CD4-positive, alpha-beta T cell treated with Interleukin-2 at 100 ng/mL for 4 hours (primary cell): ENCODE measurements around the gene LMAN2.
"Not testable (repeated sequence)": the region's sequence is repeated elsewhere in the genome, so short reads cannot be mapped to it uniquely, and the experiment has no call there.

ENCODE experiments used
- DNase-seq: peaks from one replicate; pipeline ENCODE4 v3.0.0-alpha.2; 2020; ENCODE audit warnings: low spot score

The LMAN2 gene

GRCh38 chr5:177346820-177347219 lies 4.6 kb downstream of the LMAN2 start:
- no peak for DNase-seq

DNA sequence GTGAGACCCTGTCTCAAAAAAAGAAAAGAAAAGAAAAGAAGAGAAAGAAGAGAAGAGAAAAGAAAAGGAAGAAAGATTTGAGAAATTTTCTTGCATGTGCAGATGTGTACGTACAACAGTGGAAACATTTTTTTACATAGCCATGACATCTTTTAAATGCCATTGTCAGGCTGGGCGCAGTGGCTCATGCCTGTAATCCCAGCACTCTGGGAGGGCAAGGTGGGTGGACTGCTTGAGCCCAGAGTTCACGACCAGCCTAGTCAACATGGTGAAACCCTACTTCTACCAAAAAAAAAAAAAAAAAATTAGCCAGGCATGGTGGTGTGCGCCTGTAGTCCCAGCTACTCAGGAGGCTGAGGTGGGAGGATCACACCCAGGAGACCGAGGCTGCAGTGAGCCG lies 6.6 kb downstream of the LMAN2 start:
- no peak for DNase-seq

DNA sequence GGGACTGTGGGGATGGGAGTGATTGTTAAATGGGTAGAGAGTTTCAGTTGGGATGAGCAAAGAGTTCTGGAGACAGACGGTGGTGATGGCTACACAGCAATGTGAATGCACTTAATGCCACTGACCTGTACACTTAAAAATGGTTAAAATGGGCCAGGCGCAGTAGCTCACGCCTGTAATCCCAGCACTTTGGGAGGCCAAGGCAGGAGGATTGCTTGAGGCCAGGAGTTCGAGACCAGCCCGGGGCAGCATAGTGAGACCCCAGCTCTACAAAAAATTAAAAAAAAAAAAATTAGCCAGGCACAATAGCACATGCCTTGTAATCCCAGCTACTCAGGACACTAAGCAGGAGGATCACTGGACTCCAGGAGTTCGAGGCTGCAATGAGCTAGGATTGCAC lies 7.7 kb downstream of the LMAN2 start:
- no peak for DNase-seq

- not testable (repeated sequence) for DNase-seq
Measured at GRCh38 chr5:177343000-177343399, 8.5 kb downstream of the LMAN2 start.

DNA sequence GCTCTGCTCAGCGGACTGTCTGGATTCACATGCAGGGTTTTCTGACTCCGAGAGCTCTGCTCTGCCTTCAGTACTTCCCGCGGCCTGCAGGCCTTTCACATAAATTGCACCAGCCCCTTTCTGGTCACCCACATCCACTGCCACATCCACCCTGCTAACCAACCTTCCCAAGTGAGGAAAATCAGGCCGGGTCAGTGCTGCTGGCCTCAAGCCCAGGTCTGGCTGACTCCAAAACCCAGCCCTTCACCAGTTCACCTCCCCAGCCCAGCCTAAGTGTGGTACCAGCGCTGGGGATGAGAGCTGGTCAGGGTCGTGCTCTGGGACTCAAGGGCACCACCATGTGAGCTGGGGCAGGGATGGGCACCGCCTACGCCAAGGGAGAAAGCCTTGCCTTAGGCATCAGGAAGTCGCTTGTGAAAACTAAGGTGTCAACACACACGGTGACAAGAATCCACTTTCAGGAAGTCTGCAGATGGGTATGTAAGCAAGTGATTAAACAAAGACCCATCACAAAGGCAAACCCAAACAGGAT lies 12.3 kb downstream of the LMAN2 start:
- no peak for DNase-seq

DNA sequence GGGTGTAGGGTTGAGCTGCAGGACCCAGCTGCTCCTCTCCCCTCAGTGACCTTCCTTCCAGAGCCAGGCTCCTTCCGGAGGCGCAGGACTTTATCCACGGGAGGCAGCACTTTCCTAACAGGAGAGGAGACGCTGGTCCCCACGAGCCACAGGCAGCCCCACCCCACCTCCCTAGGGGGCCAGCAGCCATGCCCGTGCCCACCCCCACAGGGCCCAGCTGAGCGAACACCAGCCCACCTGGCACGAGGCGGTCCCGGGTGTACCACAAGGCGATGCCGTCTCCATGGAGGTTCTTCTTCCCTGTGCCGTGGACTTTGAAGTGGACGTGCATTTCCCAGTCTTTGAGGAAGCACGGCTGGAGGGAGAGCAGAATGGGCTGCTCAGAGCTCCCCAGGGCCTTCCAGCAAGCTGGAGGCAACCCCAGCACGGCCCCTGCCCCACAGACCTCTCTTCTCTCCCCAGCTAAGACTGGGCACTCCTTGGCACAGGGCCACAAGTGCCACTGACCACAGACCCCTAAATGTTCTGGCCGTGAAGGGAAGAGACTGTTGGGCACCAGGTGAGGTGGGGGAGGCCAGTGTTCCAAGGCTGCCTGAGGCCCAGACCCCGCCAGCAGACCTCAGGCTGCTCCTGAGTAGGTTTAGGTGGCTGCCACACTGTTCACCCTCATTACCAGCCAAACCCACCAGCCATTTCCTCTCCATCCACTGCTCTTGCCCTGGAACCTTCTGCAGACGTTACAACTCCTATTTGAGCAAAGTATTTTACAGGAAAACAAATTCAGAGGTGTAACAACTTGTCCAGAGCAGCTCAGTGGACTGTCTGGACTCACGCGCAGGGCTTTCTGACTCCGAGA lies 13.0 kb downstream of the LMAN2 start:
- DNase-seq: no peak

DNA sequence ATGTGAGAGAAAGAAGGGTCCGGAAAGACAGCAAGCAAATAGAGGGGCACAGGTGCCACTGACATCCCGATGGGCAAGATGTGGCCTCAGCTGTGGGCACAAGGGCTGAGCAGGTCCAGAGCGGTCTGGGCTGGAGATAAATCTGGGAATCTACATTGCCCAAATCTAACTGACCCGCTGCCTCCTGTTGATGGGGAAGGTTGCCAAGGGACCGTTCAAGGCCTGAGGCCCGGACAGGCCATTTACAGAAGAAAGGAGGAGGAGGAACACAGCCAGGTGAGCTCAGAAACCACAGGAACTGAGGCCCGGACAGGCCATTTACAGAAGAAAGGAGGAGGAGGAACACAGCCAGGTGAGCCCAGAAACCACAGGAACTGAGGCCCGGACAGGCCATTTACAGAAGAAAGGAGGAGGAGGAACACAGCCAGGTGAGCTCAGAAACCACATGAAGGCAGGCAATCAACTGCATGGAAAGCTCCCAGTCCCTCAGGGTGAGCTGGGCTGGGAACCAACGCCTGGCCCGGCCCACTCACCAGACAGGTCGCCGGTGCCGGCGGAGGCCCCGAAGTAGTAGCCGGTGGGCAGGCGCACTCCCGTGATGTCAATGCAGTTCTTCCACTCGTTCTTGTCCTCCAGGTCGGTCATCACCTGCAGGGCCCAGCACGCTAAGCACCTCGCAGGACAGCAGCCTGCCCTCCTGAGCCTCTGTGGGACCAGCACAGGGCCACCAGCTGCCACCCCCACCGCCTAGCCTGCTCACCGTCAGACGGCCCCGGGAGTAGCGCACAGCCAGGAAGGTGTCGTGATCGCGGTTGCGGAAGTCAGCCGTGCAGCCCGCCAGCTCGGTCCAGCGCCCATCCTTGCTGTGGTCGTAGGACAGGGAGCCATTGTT lies 14.6 kb downstream of the LMAN2 start:
- DNase-seq: no peak

DNA sequence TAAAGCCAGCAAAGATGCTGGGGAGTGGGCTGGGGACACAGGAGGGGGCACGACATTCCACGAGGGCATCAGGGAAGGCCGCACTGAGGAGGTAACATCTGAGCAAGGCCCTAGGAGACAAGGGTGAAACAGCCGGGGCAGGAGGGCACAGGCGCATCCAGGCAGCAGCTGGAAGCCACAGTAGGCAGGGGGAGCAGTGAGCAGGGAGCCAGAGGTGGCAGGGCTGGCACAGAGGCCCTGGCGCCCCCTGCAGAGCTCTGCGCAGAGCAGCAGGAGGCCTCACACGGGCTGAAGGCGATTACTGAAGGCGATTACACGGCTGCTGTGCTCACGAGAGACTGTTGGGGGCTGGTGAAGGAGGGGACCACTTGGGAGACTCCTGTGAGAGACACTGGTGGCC lies 15.4 kb downstream of the LMAN2 start:
- DNase-seq: no peak

- no peak for DNase-seq
Measured at GRCh38 chr5:177335701-177336065, 15.8 kb downstream of the LMAN2 start.

GRCh38 chr5:177334781-177335700 lies 16.4 kb downstream of the LMAN2 start:
- no peak for DNase-seq

DNA sequence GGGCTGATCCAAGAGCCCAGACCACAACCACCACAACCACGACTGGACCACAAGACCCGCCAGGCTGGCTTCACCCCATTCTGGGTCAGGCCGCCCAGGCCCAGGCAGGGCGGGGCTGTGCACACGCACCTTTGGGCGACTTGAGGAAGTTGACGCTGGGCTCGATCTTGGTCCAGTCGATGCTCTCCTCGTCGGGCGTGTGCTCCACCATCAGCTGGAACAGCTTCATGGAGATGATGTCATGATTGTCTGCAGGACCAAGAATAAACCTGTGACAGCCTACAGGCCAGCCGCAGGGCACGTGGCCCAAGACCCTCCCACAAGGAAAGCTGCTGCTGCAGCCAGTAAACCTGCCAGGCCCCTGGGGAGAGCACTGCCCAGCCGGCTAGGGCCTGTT lies 17.3 kb downstream of the LMAN2 start:
- DNase-seq: no peak

DNA sequence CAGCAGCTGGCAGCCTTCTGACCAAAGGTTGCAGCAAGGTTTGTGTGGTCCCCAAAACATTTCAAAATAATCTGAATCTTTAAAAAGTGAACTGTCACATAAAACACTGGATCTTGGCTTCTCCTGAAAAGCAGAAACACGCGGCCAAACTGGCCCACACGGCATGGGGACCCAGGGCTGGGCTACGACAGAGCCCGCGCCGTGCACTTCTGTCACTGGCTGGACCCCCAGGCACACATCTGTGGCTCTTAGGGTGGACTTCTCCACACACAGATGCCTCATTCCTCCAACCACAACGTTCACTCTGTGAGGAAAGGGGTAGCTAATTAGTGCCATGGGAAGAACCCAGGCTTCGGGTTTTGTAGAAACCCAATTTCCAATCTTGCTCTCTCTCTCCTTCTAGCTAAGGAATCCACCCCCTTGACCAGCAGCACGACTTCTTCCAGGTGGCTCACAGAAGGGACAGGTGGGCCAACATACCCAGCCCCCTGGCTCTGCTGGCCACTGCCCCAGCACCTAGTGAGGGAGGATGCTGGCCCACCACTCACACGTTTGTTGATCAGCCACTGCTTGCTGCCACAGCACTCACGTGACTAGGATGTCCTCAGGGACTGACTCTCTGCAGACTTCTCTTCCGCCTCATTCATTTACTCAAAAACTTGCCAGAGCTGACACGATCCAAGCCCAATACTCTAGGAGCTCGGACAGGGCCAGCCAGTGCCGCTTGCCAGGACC lies 17.9 kb downstream of the LMAN2 start:
- DNase-seq: no peak

DNA sequence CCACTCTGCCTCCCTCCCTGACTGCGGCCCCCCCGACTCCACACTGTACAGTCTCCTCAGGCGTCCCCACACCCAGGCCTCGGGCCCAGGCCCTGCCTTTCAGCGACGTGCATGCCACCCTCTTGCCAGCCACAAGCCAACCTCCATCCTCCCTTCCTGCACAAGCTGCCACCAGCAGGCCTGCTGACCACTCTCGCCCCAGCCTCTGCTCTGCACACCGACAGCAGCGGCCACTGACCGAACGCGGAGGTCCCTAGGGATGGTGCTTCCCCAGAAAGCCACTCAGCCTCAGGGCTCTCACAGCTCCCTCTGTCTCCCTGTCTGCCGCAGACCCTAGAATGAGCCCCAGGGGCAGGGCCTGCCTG lies 18.6 kb downstream of the LMAN2 start:
- DNase-seq: no peak

DNA sequence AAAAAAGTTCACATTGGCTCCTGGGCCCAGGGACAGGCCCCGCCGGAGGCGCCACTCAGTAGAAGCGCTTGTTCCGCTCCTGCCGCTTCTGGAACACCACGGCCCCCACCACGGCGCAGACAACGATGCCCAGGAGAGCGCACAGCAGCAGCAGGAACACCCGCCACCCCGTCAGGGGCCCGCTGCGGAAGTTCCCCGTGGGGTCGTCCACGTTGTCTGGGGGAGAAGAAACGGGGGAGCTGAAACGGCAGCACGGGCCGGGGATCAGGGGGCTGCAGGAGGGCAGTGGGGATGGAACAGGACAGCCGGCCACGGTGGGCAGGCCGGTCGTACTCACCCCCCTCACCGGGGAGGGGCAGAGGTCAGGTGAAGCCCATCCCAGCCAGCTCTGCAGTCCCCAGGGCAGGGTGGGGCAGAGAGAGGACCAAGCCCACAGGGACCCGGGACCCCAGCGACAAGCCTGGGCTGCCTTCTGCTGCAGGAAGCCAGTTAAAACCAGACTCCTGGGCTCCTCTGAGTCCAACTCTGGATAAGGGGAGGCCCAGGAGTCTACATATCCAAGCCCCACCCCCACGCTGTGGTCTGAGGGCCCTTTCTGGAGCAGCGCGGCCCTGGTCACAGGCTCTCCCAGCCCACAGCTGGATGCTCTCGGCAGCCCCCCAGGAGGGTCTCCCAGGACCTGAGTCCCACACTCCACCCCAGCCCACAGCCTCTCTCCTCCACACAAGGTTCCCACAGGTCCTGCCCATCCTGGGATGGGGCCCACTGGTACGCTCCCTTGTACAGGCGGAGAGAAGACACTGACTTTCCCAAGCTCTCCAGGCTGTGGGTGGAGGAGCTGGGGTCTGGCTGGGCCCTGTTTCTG lies 19.2 kb downstream of the LMAN2 start:
- no peak for DNase-seq

DNA sequence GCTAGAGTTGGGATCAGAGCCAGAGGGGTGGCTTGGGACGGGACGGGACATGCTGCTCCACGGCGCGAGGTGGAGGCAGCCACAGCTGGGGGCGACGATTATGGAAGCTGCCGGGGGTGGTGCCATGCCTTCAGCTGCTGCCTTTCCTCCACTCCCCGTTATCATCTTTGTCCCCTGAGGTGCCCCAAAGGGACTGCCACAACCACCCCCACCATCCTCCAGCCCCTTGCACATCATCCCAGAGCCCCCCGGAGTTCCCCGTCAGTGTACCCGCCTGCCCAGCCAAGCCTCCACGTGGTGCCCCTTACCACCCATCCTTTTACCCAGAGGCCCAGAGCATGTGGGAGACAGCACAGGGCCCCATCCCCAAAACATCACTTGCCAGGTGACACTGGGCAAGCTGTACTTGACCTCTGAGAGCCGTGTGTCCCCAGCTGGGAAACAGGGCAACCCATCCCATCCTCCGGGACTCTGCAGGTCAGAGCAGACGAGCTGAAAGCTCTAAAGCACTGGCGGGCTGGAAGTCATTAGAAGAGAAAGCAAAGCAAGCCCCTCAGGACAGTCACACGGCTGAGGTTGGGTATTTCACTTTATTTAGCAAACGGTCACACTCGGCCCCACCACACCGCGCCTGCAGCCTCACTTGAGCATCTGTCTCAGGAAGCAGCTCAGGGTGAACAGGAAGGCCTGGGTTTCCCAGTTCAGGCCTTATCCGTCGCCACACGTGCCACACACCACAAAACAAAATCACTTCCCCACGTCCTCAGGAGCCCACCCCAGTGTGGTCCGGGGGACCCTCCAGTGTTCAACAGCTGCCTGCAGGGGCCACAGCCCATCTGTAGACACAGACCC lies 20.3 kb downstream of the LMAN2 start:
- no peak for DNase-seq

DNA sequence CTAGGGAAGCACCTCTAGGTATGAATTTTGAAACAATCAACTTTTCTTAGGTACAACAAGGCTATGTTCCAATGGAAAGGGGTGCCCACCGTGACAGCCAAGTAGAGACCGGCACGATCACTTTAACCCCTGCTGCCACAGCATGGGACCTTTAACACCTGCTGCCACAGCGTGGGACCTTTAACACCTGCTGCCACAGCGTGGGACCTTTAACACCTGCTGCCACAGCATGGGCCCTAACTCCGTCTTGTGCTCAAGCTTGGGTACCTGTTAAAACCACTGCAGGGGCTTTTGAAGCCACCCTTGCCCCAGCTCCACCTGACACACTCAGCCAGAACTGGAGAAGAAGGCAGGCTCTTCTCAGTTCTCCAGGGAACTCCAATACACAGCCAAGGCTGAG lies 21.6 kb downstream of the LMAN2 start:
- no peak for DNase-seq

DNA sequence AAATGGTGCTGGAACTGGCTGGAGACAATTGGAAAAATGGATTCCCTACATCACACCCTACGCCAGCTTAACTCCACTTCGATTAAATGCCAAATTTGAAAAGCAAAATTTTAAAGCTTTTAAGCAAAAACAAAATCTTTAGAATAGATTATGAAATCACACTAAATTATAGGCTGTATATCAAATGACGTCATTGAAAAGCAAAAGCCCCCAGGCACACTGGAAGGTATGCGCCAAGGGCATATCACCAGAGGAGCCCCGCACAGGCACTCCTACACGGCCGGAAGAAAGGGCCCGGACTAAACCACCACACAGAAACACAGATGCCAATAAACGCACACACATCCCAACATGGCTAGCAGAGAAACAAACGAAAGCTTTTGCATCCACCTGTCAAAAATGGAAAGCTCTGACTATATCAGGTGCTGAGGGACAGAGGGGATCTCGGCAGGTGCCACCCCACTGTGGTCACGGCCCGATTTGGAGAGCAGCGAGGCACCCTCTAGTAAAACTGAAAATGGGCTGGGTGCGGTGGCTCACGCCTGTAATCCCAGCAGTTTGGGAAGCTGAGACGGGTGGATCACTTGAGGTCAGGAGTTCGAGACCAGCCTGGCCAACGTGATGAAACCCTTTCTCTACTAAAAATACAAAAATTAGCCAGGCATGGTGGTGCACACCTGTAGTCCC lies 22.8 kb downstream of the LMAN2 start:
- no peak for DNase-seq
